ENCODE results near the gene FKTN.

The FKTN gene

DNA sequence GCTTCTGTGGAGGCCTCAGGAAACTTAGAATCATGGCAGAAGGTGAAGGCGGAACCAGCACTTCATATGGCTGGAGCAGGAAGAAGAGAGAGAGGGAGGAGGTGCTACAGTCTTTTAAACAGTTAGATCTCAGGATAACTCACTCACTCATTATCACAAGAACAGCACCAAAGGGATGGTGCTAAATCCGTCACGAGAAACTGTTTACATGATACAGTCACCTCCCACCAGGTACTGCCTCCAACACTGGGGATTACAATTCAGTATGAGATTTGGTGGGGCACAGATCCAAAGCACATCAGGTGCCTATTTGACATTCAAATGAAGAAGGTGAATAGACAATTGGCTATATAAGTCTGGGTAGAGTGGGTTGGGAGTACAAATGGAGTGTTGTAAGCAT is 35.2 kb downstream of the FKTN start:
- H3K27ac ChIP-seq = no peak overlapping the region
- TF ChIP-seq, protein P1, sequence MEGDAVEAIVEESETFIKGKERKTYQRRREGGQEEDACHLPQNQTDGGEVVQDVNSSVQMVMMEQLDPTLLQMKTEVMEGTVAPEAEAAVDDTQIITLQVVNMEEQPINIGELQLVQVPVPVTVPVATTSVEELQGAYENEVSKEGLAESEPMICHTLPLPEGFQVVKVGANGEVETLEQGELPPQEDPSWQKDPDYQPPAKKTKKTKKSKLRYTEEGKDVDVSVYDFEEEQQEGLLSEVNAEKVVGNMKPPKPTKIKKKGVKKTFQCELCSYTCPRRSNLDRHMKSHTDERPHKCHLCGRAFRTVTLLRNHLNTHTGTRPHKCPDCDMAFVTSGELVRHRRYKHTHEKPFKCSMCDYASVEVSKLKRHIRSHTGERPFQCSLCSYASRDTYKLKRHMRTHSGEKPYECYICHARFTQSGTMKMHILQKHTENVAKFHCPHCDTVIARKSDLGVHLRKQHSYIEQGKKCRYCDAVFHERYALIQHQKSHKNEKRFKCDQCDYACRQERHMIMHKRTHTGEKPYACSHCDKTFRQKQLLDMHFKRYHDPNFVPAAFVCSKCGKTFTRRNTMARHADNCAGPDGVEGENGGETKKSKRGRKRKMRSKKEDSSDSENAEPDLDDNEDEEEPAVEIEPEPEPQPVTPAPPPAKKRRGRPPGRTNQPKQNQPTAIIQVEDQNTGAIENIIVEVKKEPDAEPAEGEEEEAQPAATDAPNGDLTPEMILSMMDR (conservative IDR thresholded peaks at IDR 0.05) = no peak
- no peak for TF ChIP-seq ZFX (IDR thresholded peaks at IDR 0.05)

DNA sequence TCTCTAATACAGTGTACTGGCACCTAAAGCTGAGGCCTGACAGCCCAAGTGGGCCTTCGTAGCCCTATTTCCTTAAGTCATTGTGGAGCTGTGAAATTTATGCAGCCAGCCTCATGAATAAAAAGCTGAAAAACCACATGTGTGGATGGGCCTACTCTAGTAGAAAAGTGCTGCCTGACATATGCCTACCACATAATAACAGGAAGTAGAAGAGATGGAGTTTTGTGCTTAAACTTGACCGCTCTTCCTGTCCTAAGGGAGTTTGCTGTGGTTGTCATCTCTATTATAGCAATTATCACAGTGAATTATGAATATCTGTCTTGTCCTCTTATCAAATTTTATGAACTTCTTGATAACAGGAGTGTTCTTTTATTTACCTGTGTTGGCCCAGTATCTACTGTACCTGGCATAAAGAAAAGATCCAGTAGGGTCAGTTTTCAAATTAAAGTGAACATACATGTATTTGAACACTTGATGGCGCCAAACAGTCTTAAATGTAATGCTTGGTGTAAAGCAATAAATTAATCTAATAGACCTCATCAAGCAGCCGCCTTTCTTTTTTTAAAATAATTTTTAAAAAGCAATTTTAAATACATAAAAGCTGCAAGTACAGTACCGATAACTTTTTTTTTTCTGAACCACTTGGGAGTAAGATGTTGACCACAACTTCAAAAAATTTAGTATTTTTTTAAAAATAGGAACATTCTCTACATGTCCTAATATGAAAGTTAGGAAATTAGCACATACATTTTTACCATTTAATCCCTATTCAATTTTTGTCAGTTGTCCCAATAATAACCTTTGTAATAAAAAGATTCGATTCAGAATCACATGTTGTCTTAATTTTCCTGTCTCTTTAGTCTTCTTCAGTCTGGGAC is 51.0 kb downstream of the FKTN start:
- TF ChIP-seq, protein P1 (conservative IDR thresholded peaks at IDR 0.05) = peak; percentile 77
- TF ChIP-seq ZFX (IDR thresholded peaks at IDR 0.05) = no peak
- no peak overlapping the region for H3K27ac ChIP-seq

DNA sequence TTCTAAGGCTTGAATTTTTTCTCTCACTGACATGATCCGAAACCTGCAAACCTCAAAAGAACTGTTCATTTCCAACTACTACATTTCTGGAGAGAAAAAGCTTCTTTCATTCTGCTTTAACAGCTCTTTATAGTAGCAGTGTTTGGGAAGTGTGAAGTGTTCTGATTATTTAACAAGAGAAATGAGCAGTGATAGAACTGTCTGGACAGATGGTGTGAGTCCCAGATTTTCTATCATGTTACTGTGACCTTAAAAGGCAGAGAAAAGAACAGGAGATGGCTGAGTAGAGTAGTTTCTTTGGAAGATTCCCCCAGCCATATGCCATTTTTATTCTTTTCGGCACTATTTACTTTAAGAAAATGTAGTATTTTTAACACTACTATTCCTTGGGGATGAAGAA is 63.1 kb downstream of the FKTN start:
- H3K27ac ChIP-seq = no peak overlapping the region
- TF ChIP-seq, protein P1 (conservative IDR thresholded peaks at IDR 0.05) = no peak
- TF ChIP-seq ZFX (IDR thresholded peaks at IDR 0.05) = no peak

DNA sequence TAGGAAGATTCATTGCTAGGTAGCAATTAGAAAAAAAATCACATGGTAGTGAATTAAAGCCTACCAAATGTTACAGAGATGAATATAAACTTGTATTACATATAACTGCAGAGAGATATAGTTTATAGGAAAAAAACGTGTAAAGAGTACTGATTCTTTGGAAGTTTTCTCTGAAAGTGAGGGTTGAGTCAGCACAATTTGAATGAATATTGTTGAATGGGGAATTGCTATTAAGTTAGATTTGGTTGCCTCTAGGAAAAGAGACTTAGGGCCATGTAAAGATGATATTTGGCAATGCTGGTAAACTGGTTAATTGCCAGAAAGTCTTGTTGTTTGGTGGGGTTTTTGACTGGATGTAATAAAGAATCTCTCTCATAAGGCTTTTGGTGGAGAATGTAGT is 67.2 kb downstream of the FKTN start:
- H3K27ac ChIP-seq = no peak overlapping the region
- TF ChIP-seq ZFX (IDR thresholded peaks at IDR 0.05) = no peak
- TF ChIP-seq, protein P1 (conservative IDR thresholded peaks at IDR 0.05) = no peak

DNA sequence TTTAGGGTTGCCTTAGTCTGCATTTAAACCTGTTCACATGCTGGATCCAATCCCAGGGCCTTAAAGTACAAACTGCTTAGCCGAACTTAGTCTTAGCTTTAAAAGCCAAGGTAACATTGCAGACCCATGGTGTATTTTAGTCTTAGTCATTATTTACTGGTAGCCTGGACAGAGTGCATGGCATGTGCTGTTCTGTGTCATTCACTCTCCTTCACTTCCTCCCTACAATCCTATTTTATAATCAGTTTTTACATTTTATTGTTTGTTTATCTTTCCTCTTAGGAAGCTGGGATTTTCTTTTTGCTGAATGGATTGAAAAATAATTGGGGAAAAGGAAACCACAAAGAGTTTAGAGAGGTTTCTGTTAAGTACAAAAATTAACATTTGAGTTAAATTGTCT is 74.9 kb downstream of the FKTN start:
- H3K27ac ChIP-seq = no peak overlapping the region
- no peak for TF ChIP-seq ZFX (IDR thresholded peaks at IDR 0.05)
- TF ChIP-seq, protein P1 (conservative IDR thresholded peaks at IDR 0.05) = no peak

DNA sequence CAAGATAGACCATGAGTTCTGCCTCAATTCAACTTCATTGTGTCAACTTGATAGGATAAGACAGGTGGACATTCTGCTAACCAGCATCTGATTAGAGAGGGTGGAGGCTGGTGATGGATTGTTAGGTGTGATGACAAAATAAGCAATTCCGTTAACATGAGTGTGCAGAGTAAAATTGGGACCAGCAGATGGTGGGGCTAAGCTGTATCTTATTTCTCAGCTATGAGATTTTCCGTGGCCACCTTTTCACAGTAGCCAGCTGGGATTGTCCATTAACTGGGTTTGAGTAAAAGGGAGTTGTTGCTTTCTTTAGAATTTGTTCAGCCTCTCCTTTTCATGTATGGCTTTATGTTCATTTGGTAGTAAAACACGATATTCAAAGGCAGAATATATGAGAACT is 75.5 kb downstream of the FKTN start:
- H3K27ac ChIP-seq = no peak overlapping the region
- TF ChIP-seq, protein P1 (conservative IDR thresholded peaks at IDR 0.05) = no peak
- TF ChIP-seq ZFX (IDR thresholded peaks at IDR 0.05) = no peak

DNA sequence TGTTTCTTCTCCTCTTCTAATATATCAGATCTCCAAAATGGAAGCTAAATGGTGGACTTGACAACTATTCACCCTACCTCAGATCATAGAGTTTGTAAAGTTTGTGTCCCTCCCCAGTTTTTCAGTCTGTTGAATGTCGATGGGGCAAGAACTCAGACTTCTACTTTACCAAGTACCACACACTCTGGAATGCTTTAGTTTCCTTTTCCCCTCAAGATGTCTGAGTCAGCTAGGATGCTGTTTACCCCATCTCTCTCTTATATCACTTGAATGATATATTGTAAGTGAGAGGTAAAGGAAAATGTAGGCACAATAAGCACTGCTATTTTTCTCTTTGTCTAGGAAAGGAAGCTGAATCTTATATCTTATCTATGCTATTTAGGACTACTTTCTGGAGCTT is 78.4 kb downstream of the FKTN start:
- TF ChIP-seq, protein P1 (conservative IDR thresholded peaks at IDR 0.05) = no peak
- no peak for TF ChIP-seq ZFX (IDR thresholded peaks at IDR 0.05)

More for the DNA sequence above, 78.4 kb downstream of the FKTN start:
- H3K27ac ChIP-seq = no peak overlapping the region

Data from C4-2B (cell line).